Frontal cortex (tissue), 4 donors: Measurements from ENCODE around the gene NBEAL2. TPM values are rescaled to one million over a fixed set of nuclear protein-coding genes. Genes with fewer than 3 reads are reported as not detected.
A peak's percentile ranks its signal among the peaks of the same experiment; 100 is the strongest.

ENCODE experiments used
- DNase-seq, 2 donors: peaks; one replicate each; pipeline ENCODE4 v3.0.0; 2012; ENCODE audit warnings: low spot score in 2 of 2
- FAIRE-seq: peaks from 2 replicates; lab custom pipeline; 2012; peaks lifted over from hg19 to GRCh38; lab: Jason Lieb, UNC
- total RNA-seq: library from RNA; depleted of rRNA; stranded (reverse); fragments of >200 nt; gene quantifications from one replicate; pipeline ENCODE4 v1.2.3, GENCODE V29; 2014
- donor health status: control.
- donor health status: control.
- donor health status: control.

Gene NBEAL2
- total RNA-seq, 1 donor from 2014 or later = 4.9 TPM

- DNase-seq (no peak), FAIRE-seq (no peak)
These were observed 5.4 kb downstream of the NBEAL2 start for GRCh38 chr3:46984591-46985459.

GRCh38 chr3:46985588-46985987, 6.1 kb downstream of the NBEAL2 start:
- no peak for FAIRE-seq
- DNase-seq = no peak

GRCh38 chr3:46986055-46986730, 6.7 kb downstream of the NBEAL2 start:
- FAIRE-seq = no peak

GRCh38 chr3:46986782-46987310, 7.4 kb downstream of the NBEAL2 start:
- FAIRE-seq (no peak), DNase-seq (no peak)

More at GRCh38 chr3:46986055-46986730, 6.7 kb downstream of the NBEAL2 start:
- no peak for DNase-seq

- DNase-seq = no peak
- no peak for FAIRE-seq
These were observed 7.9 kb downstream of the NBEAL2 start for GRCh38 chr3:46987319-46987742.

- DNase-seq (peak in 1 of 2 donors; percentile 58), FAIRE-seq (no peak)
These were observed 8.4 kb downstream of the NBEAL2 start for GRCh38 chr3:46987743-46988401.

- no peak for FAIRE-seq
- no peak for DNase-seq
These were observed 9.2 kb downstream of the NBEAL2 start for GRCh38 chr3:46988616-46989015.

GRCh38 chr3:46989146-46989810, 9.8 kb downstream of the NBEAL2 start:
- DNase-seq (no peak), FAIRE-seq (no peak)

- FAIRE-seq = no peak
- DNase-seq = no peak
These were observed 11.3 kb downstream of the NBEAL2 start for GRCh38 chr3:46990573-46991374.

GRCh38 chr3:46991406-46992165, 12.1 kb downstream of the NBEAL2 start:
- no peak for DNase-seq
- no peak for FAIRE-seq

GRCh38 chr3:46992231-46992630, 12.8 kb downstream of the NBEAL2 start:
- FAIRE-seq (no peak), DNase-seq (no peak)

- FAIRE-seq = no peak
- no peak for DNase-seq
These were observed 13.8 kb downstream of the NBEAL2 start for GRCh38 chr3:46993292-46993691.

GRCh38 chr3:46993986-46994385, 14.5 kb downstream of the NBEAL2 start:
- DNase-seq = no peak
- no peak for FAIRE-seq

GRCh38 chr3:46994801-46995731, 15.6 kb downstream of the NBEAL2 start:
- DNase-seq (no peak), FAIRE-seq (no peak)

GRCh38 chr3:46995901-46996562, 16.6 kb downstream of the NBEAL2 start:
- no peak for DNase-seq
- FAIRE-seq = no peak

- DNase-seq = no peak
- FAIRE-seq = no peak
These were observed 17.4 kb downstream of the NBEAL2 start for GRCh38 chr3:46996689-46997452.
